ENCODE measurements around the gene IVNS1ABP. TPM values are rescaled to one million over a fixed set of nuclear protein-coding genes. Genes with fewer than 3 reads are reported as not detected.

IVNS1ABP gene
- total RNA-seq, 1 donor from 2014 or later, result 61.0 TPM

- DNase-seq (ENCODE audit: low spot score in 2 of 2), result no peak
- TF ChIP-seq CTCF (IDR thresholded peaks at IDR 0.05), result no peak
- no peaks in the 10 kb centered on the region for H3K4me1 ChIP-seq
- no peaks in the 10 kb centered on the region for H3K9me3 ChIP-seq
- H3K36me3 ChIP-seq, result no peaks in the 10 kb centered on the region
- H3K27me3 ChIP-seq, result no peaks in the 10 kb centered on the region
- H3K4me3 ChIP-seq, result no peak overlapping the region
- H3K27ac ChIP-seq, result no peak overlapping the region
- intact Hi-C loops (cut with DNase I), result no loop called here
Measured at GRCh38 chr1:185341196-185341781, 24.2 kb upstream of the IVNS1ABP start.

GRCh38 chr1:185338719-185339622 lies 21.9 kb upstream of the IVNS1ABP start:
- no peak overlapping the region for H3K27ac ChIP-seq
- H3K27me3 ChIP-seq, result no peaks in the 10 kb centered on the region
- no peak overlapping the region for H3K4me3 ChIP-seq
- H3K4me1 ChIP-seq, result no peaks in the 10 kb centered on the region
- no peaks in the 10 kb centered on the region for H3K36me3 ChIP-seq
- intact Hi-C loops (cut with DNase I), result no loop called here
- DNase-seq (ENCODE audit: low spot score in 2 of 2), result no peak
- H3K9me3 ChIP-seq, result no peaks in the 10 kb centered on the region
- TF ChIP-seq CTCF (IDR thresholded peaks at IDR 0.05), result no peak

- Histone ChIP-seq H3K4me1 (no peaks in the 10 kb centered on the region), H3K27ac (no peak overlapping the region), H3K9me3 (no peaks in the 10 kb centered on the region), H3K27me3 (no peaks in the 10 kb centered on the region), H3K4me3 (no peak overlapping the region), H3K36me3 (no peaks in the 10 kb centered on the region)
- intact Hi-C loops (cut with DNase I), result no loop called here
- TF ChIP-seq CTCF (IDR thresholded peaks at IDR 0.05), result no peak
- no peak for DNase-seq (ENCODE audit: low spot score in 2 of 2)
Measured at GRCh38 chr1:185337246-185337645, 20.2 kb upstream of the IVNS1ABP start.

GRCh38 chr1:185334182-185334581 lies 17.1 kb upstream of the IVNS1ABP start:
- Histone ChIP-seq H3K4me1 (no peaks in the 10 kb centered on the region), H3K27me3 (no peaks in the 10 kb centered on the region), H3K36me3 (no peaks in the 10 kb centered on the region), H3K9me3 (no peaks in the 10 kb centered on the region), H3K4me3 (no peak overlapping the region), H3K27ac (no peak overlapping the region)
- intact Hi-C loops (cut with DNase I), result no loop called here
- DNase-seq (ENCODE audit: low spot score in 2 of 2), result no peak
- TF ChIP-seq CTCF (IDR thresholded peaks at IDR 0.05), result no peak

GRCh38 chr1:185328255-185328654 lies 11.2 kb upstream of the IVNS1ABP start:
- Histone ChIP-seq H3K9me3 (no peaks in the 10 kb centered on the region), H3K27me3 (no peaks in the 10 kb centered on the region), H3K36me3 (no peaks in the 10 kb centered on the region), H3K4me3 (no peak overlapping the region), H3K27ac (no peak overlapping the region), H3K4me1 (no peaks in the 10 kb centered on the region)
- intact Hi-C loops (cut with DNase I), result no loop called here
- no peak for DNase-seq (ENCODE audit: low spot score in 2 of 2)
- TF ChIP-seq CTCF (IDR thresholded peaks at IDR 0.05), result no peak

All from ascending aorta (tissue), 2 donors.